Measurements from ENCODE around the gene ALPK1. TPM values are rescaled to one million over a fixed set of nuclear protein-coding genes. Genes with fewer than 3 reads are reported as not detected.

The ALPK1 gene
- polyA plus RNA-seq, 3 donors: 5.3 to 14.2 (median 8.1) TPM

DNA sequence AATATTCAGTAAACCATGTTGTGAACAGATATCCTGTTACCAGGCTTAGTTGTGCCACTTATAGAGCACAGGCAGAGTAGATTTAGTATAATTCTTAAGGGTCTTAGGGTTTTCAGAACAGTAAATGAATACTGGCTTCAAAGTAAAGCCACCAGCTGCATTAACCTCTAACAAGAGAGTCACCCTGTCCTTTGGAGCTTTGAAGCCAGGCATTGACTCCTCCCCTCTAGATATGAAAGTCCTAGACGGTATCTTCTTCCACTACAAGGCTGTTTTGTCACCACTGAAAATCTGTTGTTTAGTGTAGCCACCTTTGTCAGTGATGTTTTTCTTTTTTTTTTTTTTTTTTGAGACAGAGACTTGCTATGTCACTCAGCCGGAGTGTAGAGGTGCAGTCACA, 77.7 kb downstream of the ALPK1 start:
- Mint-ChIP-seq H3K4me3 (no peak overlapping the region), H3K36me3 (peaks cover 32 to 42% of the 10 kb centered on the region in 2 donors), H3K9me3 (peaks cover 0 to 6% (median 2%) of the 10 kb centered on the region in 7 donors), H3K4me1 (no peaks in the 10 kb centered on the region), H3K27me3 (ENCODE audit: low read depth in 3 of 3) (no peaks in the 10 kb centered on the region), H3K27ac (no peak overlapping the region)
- Histone ChIP-seq H3K27ac (ENCODE audit: low read depth in 1 of 2, low read length in 2 of 2) (no peak overlapping the region), H3K4me3 (replicated peaks in 1 of 3; ENCODE audit: low read depth in 2 of 3, low read length in 3 of 3) (no peak overlapping the region), H3K9me3 (replicated peaks in 1 of 2; ENCODE audit: control insufficient read depth in 1 of 2, insufficient read depth in 1 of 2, low read length in 2 of 2) (peaks cover 0 to 2% of the 10 kb centered on the region in 2 donors), H2AFZ (ENCODE audit: insufficient read depth, low read depth, low read length, poor library complexity, severe bottlenecking) (no peak overlapping the region), H3K27me3 (ENCODE audit: control insufficient read depth in 2 of 2, insufficient read depth in 2 of 2, low read length in 2 of 2) (no peaks in the 10 kb centered on the region), H3K79me2 (ENCODE audit: insufficient read depth, low read length) (no peaks in the 10 kb centered on the region), H3K4me1 (ENCODE audit: control insufficient read depth in 1 of 2, insufficient read depth in 2 of 2, low read length in 2 of 2) (no peaks in the 10 kb centered on the region), H3K36me3 (replicated peaks in 1 of 2; ENCODE audit: control insufficient read depth in 1 of 2, insufficient read depth in 2 of 2, low read length in 2 of 2) (peaks cover 25 to 30% of the 10 kb centered on the region in 2 donors), H4K20me1 (ENCODE audit: insufficient read depth, low read length) (no peaks in the 10 kb centered on the region), H3K9ac (ENCODE audit: insufficient read depth, low read length, poor library complexity, severe bottlenecking) (no peak overlapping the region), H3K4me2 (replicated peaks; ENCODE audit: extremely low read depth, low read length, poor library complexity, severe bottlenecking) (no peak overlapping the region)
- intact Hi-C loops (cut with micrococcal nuclease): no loop called here
- no peak for DNase-seq
- TF ChIP-seq CTCF (IDR thresholded peaks at IDR 0.05): no peak
- no CpG with 5 or more reads among the region's 2 CpGs for WGBS (ENCODE audit: insufficient coverage)

DNA sequence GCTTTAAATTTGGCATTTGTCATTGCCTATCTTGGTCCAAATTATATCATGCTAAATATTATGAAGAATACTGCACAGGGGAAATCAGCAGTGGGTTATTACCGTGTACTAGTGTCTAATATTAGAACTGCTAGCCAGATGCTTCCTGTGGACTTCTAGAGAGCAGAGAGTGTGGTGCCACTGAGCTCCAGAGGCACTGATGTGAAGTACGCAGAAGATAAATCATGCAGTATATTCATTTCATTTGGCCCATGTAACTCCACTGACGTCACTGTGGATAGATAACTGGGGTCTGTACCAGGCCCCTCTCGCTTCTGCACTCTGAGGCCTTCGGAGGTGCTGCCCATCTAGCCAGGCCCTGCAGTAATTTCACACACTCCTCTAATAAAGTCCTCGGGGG, 80.0 kb downstream of the ALPK1 start:
- H3K27me3 Mint-ChIP-seq (ENCODE audit: low read depth in 3 of 3): no peaks in the 10 kb centered on the region
- Histone ChIP-seq H3K9ac (ENCODE audit: insufficient read depth, low read length, poor library complexity, severe bottlenecking) (no peak overlapping the region), H4K20me1 (ENCODE audit: insufficient read depth, low read length) (no peaks in the 10 kb centered on the region), H3K27ac (ENCODE audit: low read depth in 1 of 2, low read length in 2 of 2) (no peak overlapping the region), H3K36me3 (replicated peaks in 1 of 2; ENCODE audit: control insufficient read depth in 1 of 2, insufficient read depth in 2 of 2, low read length in 2 of 2) (peaks cover 36 to 53% of the 10 kb centered on the region in 2 donors), H3K4me3 (replicated peaks in 1 of 3; ENCODE audit: low read depth in 2 of 3, low read length in 3 of 3) (no peak overlapping the region), H3K9me3 (replicated peaks in 1 of 2; ENCODE audit: control insufficient read depth in 1 of 2, insufficient read depth in 1 of 2, low read length in 2 of 2) (peaks cover 0 to under 1% of the 10 kb centered on the region in 2 donors), H3K4me2 (replicated peaks; ENCODE audit: extremely low read depth, low read length, poor library complexity, severe bottlenecking) (no peak overlapping the region), H3K4me1 (ENCODE audit: control insufficient read depth in 1 of 2, insufficient read depth in 2 of 2, low read length in 2 of 2) (no peaks in the 10 kb centered on the region), H3K27me3 (ENCODE audit: control insufficient read depth in 2 of 2, insufficient read depth in 2 of 2, low read length in 2 of 2) (no peaks in the 10 kb centered on the region), H2AFZ (ENCODE audit: insufficient read depth, low read depth, low read length, poor library complexity, severe bottlenecking) (no peak overlapping the region), H3K79me2 (ENCODE audit: insufficient read depth, low read length) (no peaks in the 10 kb centered on the region)
- peak overlapping the region in 1 of 7 donors; percentile 51 for H3K27ac Mint-ChIP-seq
- no peaks in the 10 kb centered on the region for H3K4me1 Mint-ChIP-seq
- H3K4me3 Mint-ChIP-seq: no peak overlapping the region
- 73% methylated on average over 6 of the region's 6 CpGs for WGBS (ENCODE audit: insufficient coverage)
- no peak for TF ChIP-seq CTCF (IDR thresholded peaks at IDR 0.05)
- H3K36me3 Mint-ChIP-seq: peaks cover 48 to 54% of the 10 kb centered on the region in 2 donors
- DNase-seq: no peak
- H3K9me3 Mint-ChIP-seq: peaks cover 0 to under 1% (median 0%) of the 10 kb centered on the region in 7 donors
- intact Hi-C loops (cut with micrococcal nuclease): no loop called here

All from CD14-positive monocyte (primary cell).